Head of caudate nucleus (tissue), 42 donors: ENCODE results near the gene ABCB8.

Source experiments
- DNase-seq, 42 donors: peaks; one replicate each; pipeline versions ENCODE4 v3.0.0 to v3.0.0-alpha.2; 2020 to 2021; ENCODE audit warnings: mixed read lengths in 7 of 42
- intact Hi-C: fragments of 100-400 bp; cut with DNase I; formaldehyde crosslinking; loops from one replicate; pipeline ENCODE4 v1.15.0; 2022

Gene ABCB8

DNA sequence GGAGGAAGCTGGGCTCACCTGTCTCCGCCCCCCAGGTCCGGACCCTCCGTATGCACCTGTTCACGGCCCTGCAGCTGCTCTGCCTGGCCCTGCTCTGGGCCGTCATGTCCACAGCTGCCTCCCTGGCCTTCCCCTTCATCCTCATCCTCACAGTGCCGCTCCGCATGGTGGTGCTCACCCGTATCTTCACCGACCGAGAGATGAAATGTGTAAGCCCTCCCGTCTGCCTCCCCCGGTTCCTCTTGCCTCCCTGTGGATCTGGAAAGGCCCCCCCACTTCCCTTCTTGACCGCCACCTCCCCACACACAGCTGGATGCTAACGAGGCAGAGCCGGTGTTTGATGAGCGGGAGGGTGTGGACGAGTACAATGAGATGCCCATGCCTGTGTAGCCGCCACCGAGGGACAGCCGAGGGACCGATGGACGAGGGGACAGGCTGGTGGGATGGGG lies 47.8 kb downstream of the ABCB8 start:
- intact Hi-C loops: no loop called here

DNA sequence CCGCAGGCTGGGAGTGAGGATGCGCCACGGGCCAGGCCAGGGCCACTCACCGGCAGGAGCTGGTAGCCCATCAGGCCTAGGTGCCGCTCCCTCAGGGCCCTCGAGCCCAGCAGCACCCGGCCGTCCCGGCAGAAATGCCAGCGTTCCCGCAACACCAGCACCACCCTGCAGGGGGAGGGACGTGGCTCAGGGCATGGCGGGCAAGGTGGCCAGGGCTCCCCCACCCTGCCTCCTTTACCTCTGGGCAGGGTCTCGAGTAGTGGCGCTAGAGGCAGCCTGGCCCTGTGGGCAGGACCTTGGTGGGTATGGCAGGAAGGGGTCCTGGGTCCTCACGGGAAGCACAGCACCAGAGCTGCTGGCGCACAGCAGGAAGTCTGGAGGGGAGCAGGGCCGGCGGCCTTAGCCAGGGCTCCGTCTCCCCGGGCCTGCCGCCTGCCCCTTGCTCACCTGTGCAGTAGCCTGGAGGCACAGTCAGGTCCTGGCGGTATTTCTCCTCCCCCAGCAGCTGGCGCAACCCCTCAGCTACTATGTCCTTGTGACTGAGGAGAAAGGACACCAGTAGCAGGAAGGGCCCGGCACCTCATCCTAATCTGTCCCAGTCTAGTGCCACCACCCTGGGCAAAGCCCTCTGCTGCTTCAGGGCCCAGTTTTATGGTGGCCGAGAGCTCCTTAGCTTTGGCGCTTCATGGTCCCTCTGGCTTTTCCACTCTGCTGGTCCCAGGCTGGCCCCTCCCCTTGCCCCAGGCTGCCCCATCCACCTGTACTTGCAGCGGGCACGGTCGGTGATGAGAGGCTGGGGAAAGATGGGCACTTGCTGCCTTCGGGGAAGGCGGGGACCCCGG lies 48.8 kb downstream of the ABCB8 start:
- no peak for DNase-seq
- intact Hi-C loops: no loop called here

More for the DNA sequence above, 47.8 kb downstream of the ABCB8 start:
- DNase-seq: no peak

DNA sequence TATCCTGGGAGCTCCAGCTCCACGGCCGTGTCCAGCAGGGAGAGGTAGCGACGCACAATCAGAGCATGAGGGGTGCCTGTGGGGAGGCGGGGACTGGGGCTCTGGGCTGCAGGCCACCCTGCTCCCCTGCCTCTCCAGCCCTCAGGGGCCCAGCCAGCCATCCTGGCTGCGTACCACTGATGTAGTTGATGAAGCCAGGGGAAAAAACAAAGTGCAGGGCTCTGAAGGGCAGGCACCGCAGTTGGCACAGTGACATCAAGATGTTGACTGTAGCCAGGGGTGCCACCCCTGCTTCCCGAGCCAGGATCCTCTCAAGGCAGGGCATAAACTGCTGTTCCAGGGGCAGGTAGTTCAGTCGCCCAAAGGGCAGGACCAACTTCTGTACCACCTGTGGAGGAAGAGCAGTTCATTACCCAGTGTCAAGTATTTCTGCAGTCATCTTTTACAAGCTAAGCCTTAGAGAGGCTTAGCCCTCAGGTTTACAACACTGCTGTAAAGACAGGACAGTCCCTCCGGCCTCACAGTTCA lies 49.5 kb downstream of the ABCB8 start:
- DNase-seq: no peak
- intact Hi-C loops: no loop called here

DNA sequence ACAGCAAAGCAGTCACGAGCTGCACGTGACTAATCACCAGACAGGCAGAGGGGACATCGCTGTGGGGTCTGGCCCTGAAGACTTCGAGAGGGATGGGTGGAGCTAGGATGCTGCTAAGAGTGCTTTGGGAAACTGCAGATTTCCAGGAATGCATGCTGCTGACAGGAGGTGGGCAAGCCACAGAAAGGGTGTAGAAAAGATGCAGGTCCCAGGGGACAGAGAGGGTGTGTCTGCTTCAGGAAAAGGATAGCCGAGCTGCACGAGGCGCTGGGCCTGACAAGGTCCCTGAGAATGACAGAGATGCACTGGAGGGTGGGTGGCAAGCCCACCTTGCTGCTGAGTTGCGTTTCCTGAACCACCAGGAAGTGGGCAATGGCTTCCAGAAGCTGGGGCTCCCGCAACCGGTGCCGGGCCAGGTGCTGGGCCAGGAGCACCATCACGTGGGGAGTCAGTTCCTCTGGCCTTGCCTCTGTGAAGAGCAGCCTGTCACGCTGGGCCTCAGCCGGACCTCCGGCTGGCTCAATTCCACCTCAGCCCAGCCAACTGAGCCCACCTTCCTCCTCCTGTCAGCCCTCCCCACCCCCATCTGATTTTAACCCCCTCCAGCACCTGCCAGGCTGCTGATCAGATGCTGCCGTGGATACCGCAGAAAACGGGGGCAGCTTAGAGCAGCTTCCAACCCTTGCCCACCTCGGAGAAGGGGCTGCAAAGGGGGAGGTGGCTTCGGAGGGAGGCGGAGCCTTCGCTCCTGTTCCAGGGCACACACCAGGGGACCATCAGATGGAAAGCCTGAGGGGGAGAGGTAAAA lies 50.2 kb downstream of the ABCB8 start:
- intact Hi-C loops: no loop called here
- no peak for DNase-seq

DNA sequence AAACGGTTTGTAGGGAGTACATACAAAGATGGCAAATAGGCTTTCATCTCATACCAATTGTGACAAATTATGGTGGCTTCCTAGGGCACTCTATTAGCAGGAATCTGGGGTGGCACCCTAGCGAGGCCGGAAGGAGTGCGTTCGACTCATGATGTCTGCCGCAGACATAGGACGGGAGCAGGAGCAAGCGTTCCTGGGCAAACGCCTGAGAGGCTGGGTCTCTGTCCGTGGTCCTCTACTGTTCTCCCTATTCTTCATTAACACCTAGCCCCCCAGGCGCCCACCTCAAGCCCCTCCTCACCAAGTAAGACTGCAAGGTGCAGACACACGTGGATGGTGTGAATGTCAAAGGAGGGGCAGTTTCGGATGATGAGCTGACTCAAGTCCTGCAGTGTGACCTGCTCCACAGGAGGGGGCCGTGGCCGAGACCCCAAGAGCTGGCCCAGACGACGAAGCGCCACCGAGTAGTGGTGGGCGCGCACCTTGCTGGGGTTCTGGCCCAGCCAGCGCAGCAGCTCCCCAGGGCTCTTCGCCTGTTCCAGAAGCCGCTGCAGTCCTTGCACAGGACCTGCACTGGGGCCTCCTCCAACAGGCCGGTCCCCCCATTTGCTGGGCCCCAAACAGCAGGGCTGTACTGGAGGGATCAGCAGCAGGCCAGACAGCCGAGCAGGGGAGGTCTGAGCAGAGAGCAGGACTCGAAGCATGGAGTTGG lies 51.1 kb downstream of the ABCB8 start:
- intact Hi-C loops: no loop called here
- DNase-seq: no peak

DNA sequence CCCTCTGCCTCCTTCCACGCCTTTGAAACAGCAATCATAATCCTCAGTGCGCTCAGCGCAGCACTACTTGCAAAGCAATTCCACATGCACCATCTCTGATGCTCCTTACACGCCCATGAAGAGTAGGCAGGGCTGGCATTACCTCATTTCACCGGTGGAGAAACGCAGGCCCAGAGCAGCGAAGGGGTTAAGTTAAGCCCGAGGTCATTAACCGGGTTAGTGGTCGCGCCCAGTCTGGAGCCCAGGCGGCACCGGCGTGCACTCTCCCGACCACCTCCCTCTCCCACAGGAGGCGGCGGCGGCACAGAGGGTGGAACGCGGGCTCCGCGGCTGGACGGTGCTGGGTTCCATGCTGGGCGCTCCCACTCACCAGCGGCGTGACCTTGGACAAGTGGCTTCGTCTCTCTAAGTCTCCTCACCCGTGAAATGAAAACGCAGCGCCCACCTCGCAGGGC lies 51.8 kb downstream of the ABCB8 start:
- intact Hi-C loops: loop anchor here (2.0 kb wide), 1 partner anchor 21 kb away; the partner anchor contains the start of gene SLC4A2
- DNase-seq: peak in 31 of 42 donors; percentile 18 to 77 (median 48)

DNA sequence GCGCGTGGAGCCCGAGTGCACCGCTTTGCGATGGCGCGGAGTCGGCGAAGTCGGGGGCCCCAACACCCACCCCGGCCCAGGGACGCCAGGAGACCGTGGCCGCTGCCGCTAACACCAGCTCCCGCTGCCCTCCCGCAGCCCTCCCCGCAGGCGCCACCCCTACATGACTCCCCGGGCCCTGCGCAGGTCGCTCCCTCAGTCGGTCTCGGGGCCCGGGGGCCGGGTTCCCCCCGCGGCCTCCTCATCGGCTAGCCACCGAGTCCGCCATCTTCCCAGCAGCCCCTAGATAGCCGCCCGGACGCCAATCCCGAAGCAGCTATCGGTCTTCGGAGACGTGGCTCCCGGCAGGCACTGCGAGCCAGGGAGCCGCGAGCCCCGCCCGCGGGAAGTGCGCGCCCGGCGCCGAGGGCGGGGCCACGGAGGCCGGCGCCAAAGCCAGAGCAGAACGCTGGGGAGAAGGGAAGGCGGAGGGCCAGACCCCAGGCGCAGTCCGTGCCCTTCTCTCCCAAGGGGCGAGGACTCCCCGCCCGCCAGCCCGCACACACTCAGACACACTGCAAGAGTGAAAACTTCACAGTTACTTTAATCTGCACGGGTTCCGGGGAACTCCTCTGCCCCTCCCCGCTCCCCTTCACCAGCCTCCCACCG lies 52.4 kb downstream of the ABCB8 start, which contains the start of gene FASTK:
TSS of gene FASTK (minus strand) at position 288 of the 648 bp plus-strand sequence. CDS start at position 245, 43 bp downstream.
- intact Hi-C loops: loop anchor here (2.0 kb wide), 1 partner anchor 22 kb away; the partner anchor contains the start of gene SLC4A2
- DNase-seq: peak; percentile 87 to 98 (median 96)

DNA sequence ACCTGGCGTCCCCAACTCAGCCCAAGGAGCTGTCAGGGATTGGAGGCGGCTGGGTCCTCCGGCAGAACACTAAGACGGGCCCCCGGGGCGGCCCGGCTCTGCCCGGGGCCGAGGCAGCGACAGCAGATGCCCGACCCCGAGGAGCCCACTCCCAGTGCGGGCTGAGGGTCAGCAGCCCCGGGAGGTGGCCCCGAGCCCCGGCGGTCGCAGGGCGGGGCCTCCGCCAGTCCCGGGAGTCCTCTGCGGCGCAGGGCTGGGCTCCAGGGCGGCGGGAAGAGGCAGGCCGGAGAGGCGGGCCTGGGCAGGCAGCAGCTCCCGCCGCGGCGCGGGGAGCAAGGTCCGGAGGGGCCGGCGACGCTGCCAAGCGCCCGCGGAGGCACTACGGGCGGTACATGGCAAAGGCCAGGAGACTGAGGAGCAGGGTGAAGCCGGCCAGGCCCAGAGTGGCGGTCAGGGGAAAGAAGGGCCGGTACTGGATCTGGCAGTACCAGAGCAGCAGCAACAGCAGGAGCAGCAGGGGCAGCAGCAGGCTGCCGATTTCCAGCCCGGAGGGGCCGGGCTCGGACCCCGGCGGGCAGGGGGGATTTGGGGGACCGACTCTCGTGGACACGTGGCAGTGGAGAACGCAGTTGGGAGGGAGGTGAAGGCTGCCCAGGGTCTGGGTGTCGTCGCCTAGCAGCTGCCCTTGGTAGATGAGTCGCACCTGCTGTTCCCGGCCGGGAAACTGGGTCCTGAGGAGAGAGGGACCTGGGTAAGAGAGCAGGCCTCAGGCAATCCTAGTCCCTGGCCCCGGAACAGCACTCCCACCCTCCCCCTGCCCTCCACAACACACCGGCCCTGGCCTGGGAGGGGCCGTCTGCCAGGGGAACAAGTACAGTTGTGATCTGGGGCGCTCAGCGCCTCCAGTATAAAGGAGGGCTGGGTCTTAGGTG lies 53.2 kb downstream of the ABCB8 start:
- intact Hi-C loops: loop anchor here (2.0 kb wide), 1 partner anchor 23 kb away; the partner anchor contains the start of gene SLC4A2
- no peak for DNase-seq

DNA sequence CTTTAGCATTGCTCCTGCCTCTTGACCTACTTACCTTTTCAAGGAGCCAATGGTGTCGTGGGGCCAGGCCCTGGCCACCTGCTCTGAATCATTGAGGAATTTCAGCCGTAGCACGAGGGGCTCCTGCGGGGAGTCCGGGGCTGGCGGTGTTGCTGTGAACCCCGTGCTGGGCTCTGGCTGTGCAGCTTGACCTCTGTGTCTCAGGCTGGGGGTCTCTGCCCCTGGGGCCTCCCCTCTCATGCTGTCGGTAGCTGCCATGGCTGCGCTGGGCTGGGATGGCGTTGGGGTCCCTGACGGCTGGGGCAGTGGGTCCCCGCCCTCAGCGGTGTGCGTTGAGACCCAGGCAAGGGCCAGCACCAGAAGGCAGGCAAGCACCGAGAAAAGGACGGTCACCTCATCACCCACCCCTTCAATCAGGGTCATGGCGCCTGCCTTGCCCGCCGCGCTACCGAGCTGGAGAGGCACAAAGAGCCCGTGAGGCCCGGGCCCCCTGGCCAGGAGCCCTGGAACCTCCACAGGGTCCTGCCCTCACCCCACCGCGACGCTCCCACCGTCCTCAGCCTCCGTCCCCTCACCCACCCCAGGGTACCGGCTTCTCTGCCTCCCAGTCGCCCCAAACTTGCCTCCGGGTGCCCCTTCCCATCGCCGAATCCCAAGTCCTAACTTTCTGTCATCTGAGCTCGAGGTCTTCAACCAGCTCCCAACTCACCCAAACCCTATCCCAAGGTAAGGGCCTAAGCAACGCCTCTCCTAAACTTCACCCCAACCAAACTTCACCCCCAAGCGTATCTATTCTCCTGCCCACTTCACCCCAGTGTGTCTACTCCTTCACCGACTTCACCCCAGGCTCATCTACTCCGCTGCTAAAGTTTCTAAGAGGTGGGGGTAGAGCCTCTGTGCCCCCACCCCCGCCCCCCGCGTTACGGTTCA lies 54.2 kb downstream of the ABCB8 start:
- intact Hi-C loops: no loop called here

DNA sequence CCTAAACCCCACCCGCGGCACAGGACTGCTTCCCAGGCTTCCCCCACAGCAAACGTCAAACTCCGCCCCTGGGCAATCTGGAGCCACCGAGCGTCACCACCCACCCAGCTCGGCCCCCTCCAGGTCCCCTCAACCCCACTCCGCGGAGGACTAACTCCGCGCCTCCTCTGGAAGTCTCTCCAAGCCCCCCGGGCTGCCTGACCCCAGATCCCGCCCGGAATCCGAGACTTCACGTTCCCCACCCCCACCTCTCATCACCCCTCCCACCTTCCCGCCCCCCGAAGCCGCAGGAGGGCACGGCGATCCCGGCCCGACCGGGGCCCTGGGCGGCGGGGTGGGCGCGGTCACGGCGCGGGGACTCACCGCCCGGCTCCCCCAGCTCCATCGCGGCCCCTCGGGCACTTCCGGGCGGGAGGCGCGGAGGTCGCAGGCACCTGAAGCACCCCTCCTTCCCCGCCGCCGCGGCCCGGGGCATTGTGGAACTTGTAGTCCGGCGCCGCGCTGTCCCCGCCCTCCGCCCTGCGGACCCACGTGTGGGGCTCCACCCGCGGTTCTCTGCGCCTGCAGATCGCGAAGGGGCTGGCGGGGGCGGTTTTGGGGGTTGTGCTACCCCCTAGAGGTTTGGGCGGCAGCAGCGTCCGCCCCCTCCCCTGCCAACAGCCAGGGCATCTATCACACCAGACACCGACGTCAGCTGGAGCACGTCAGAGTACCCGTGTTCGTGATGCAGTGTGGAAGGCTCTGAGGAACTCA lies 55.0 kb downstream of the ABCB8 start, which contains the start of gene TMUB1:
TSS of gene TMUB1 (minus strand) at position 423 of the 753 bp plus-strand sequence. CDS start 930 bp downstream, outside the sequence.
- DNase-seq: peak; percentile 66 to 94 (median 85)
- intact Hi-C loops: no loop called here

More for the DNA sequence above, 54.2 kb downstream of the ABCB8 start:
- DNase-seq: no peak

DNA sequence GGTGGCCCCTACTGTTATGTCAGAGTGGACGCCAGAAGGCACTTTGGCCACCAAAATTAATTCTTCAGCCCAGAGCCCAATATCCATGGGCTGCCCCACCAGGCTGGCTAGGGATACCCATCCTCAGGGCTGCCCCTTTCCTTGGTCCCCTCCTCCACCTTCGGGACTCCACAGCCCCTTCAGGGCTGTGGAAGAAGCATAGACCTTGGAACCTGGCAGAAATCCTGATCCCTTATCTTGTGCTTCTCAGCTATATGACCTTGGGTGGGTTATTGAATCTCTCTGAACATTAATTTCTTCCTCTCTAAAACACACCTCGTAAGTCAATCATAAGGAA lies 55.5 kb downstream of the ABCB8 start:
- intact Hi-C loops: no loop called here
- peak in 1 of 42 donors; percentile 20 for DNase-seq

DNA sequence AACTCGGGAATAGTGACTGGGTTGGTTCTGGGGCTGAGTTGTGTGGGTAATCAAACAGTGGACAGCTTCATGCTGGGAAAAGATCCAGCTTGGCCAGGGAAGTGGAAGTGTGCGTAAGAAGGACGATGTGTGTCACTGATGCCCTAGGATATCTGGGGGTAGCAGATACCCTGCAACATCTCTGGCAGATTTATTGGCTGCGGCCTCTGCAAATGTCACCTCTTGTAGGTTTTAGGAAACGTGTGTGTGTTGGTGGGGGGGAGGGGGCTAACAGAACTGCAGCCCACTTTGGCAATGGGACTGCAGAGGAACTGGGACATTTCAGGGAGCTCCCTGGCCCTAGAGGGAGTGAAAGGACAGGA lies 57.1 kb downstream of the ABCB8 start:
- no peak for DNase-seq
- intact Hi-C loops: no loop called here

DNA sequence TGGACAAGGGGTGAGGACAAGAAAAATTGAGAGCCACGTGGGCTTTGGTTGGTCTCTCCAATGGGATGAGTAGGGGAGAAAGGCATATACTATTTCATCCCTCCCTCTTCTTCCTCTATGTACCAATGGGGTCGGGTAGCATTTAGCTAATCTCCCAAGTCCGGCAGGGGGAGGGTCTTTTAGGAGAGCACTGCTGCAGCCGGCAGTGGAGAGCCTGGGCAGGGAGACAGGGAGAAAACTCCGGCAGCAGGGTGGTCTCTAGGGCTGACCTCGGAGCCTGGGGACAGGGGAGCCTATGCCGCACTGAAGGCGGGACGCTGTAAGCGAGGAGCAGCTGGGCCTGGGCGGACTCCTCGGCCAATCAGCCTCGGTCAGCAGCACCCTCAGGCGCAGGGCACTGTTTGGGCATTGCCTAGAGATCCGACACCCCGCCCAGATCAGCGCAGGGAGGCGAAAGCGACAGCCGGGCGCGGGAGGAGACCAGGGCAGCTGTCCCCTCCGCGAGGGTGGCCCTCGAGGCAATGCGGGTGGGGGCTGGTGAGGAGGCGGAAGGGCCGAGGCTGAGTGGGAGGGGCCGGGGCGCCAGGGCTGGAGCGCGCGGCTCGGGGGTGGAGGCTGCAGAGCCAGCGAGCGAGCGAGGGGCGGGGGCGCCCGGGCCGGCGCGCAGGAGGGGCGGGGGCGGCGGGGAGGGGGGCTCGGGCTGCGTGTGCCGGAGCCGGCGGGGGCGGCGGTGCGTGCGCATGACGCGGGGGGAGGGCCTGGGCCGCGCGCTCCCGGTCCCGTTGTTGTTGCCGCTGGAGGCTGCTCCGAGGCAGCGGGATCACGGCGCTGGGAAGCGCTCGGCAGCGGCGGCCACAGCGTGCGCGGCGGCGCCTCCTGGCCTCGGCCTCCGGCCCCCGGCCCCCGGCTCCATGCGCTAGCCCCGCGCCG lies 57.7 kb downstream of the ABCB8 start, which contains the start of gene AGAP3:
TSS of gene AGAP3 (plus strand) at position 785 of the 930 bp plus-strand sequence. CDS start 267 bp downstream, outside the sequence.
- peak; percentile 74 to 96 (median 90) for DNase-seq
- intact Hi-C loops: no loop called here

DNA sequence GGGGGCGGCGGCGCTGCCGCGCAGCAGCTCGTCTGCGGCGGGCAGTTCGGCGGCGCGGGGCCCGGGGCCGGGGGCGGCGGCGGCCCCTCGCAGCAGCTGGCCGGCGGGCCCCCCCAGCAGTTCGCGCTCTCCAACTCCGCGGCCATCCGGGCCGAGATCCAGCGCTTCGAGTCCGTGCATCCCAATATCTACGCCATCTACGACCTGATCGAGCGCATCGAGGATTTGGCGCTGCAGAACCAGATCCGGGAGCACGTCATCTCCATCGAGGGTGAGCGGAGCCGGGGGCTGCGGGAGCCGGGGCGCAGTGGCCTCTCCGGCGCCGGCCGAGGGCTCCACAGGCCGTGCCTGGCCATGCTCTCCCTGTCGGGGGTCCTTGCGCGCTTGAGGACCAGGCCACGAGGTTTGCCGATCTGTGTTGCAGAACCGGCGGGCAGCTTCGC lies 58.6 kb downstream of the ABCB8 start:
- intact Hi-C loops: no loop called here

More for the DNA sequence above, 58.6 kb downstream of the ABCB8 start:
- peak in 22 of 42 donors; percentile 15 to 66 (median 40) for DNase-seq
